RWPE2 (cell line): ENCODE measurements around the gene CELA1.

Experiments
- ATAC-seq: fragments of 200-7000 bp; cut with Tn5 transposase; 3 replicates; pipeline ENCODE4 v1.9.1; 2021; ENCODE audit warnings: low read depth
- DNase-seq: peaks from one replicate; pipeline ENCODE4 v3.0.0-alpha.2; 2020; ENCODE audit warnings: low spot score
- H3K27ac ChIP-seq: fragments of 450-650 bp; 2 replicates; pipeline ENCODE4 v1.5.1; 2017; ENCODE audit warnings: mild to moderate bottlenecking; ENCODE audit not compliant: poor library complexity, severe bottlenecking
- H3K27me3 ChIP-seq: fragments of 250-450 bp; sonication (Bioruptor Pico); 2 replicates; pipeline ENCODE4 v1.5.1; 2021; ENCODE audit warnings: mild to moderate bottlenecking, moderate library complexity; ENCODE audit not compliant: insufficient read depth, poor library complexity, severe bottlenecking
- H3K36me3 ChIP-seq: fragments of 250-450 bp; sonication (Bioruptor Pico); 2 replicates; pipeline ENCODE4 v1.5.1; 2020; ENCODE audit warnings: low read depth, mild to moderate bottlenecking, moderate library complexity
- H3K4me1 ChIP-seq: fragments of 250-450 bp; sonication (Bioruptor Pico); 2 replicates; pipeline ENCODE4 v1.5.1; 2021; ENCODE audit warnings: mild to moderate bottlenecking, moderate library complexity; ENCODE audit not compliant: insufficient read depth, poor library complexity, severe bottlenecking
- H3K4me3 ChIP-seq: fragments of 250-450 bp; sonication (Bioruptor Pico); 2 replicates; pipeline ENCODE4 v1.5.1; 2021; ENCODE audit warnings: mild to moderate bottlenecking, moderate library complexity; ENCODE audit not compliant: severe bottlenecking
- H3K9me3 ChIP-seq: fragments of 250-450 bp; sonication (Bioruptor Pico); 2 replicates; pipeline ENCODE4 v1.5.1; 2021; ENCODE audit warnings: mild to moderate bottlenecking, moderate library complexity; ENCODE audit not compliant: severe bottlenecking
- TF ChIP-seq, protein P1 (sequence below): fragments of 450-650 bp; IDR thresholded peaks from one replicate; pipeline ENCODE4 v1.5.1; 2017; ENCODE audit warnings: mild to moderate bottlenecking, moderate library complexity; ENCODE audit not compliant: poor library complexity, severe bottlenecking

The CELA1 gene

DNA sequence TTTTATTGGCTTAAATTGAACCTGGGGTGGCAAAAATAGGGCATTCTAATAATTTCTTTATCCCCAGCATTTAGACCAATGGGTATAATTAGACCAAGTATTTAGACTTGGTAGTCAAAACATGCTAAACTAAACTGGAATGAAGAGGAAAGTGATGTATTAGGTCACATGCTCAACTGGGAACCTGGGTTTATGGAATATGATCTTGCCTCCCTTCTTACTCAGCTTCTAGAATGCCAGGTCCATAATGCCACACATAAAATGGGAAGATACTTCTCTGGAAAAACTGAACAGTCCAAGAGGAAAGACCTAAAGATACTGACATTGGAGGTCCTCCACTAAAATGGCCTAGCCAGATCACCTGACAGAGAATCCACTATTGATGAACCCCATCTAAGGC is 16.3 kb downstream of the CELA1 start:
- DNase-seq (no peak), ATAC-seq (no peak)
- H3K4me3 ChIP-seq = no peak overlapping the region
- H3K4me1 ChIP-seq = peaks cover 2% of the 10 kb centered on the region
- no peak overlapping the region for H3K27ac ChIP-seq
- no peaks in the 10 kb centered on the region for H3K9me3 ChIP-seq
- no peaks in the 10 kb centered on the region for H3K36me3 ChIP-seq
- TF ChIP-seq, protein P1, sequence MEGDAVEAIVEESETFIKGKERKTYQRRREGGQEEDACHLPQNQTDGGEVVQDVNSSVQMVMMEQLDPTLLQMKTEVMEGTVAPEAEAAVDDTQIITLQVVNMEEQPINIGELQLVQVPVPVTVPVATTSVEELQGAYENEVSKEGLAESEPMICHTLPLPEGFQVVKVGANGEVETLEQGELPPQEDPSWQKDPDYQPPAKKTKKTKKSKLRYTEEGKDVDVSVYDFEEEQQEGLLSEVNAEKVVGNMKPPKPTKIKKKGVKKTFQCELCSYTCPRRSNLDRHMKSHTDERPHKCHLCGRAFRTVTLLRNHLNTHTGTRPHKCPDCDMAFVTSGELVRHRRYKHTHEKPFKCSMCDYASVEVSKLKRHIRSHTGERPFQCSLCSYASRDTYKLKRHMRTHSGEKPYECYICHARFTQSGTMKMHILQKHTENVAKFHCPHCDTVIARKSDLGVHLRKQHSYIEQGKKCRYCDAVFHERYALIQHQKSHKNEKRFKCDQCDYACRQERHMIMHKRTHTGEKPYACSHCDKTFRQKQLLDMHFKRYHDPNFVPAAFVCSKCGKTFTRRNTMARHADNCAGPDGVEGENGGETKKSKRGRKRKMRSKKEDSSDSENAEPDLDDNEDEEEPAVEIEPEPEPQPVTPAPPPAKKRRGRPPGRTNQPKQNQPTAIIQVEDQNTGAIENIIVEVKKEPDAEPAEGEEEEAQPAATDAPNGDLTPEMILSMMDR = no peak
- no peaks in the 10 kb centered on the region for H3K27me3 ChIP-seq

DNA sequence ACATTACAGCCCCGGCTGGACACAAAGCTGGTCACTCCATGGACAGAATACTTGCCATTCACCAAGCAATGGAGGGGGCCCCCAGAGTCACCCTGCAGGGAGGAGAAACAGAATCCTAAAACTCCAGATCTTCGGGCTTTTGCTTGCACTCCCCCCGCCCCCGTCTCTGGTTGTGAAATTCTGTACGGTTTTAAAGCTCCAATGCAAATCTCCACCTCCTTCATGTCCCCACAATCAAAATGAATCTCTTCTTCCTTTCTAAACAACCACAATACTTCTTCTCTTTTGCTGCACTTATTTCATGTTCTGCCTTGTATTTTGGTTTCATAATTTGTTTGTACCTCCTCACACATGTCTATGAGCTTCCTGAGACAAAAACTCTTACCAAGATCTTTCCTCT is 16.7 kb downstream of the CELA1 start:
- Histone ChIP-seq H3K27ac (no peak overlapping the region), H3K36me3 (no peaks in the 10 kb centered on the region), H3K4me1 (peaks cover 2% of the 10 kb centered on the region), H3K27me3 (no peaks in the 10 kb centered on the region), H3K9me3 (no peaks in the 10 kb centered on the region), H3K4me3 (no peak overlapping the region)
- TF ChIP-seq, protein P1 = no peak
- ATAC-seq (no peak), DNase-seq (no peak)

DNA sequence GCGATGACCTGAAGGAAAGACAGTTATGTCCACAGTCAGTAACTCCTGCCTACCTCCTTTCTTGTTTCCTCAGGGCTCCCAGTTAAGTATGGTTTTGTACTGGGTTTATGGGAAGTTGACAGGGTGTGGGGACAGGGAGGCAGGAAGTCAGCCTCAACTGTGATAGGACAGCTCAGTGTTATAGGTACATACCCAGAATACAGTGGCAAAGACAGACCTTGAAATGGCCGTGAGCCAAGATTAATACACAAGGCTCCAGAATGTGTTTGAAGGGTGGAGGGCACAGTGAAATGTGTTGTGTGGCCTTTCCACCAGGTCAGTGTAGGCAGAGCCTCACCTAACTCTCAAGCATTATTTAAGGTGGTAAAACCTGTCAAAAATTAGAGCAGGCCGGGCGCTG is 17.9 kb downstream of the CELA1 start:
- Histone ChIP-seq H3K27me3 (no peaks in the 10 kb centered on the region), H3K4me1 (peaks cover 2% of the 10 kb centered on the region), H3K4me3 (no peak overlapping the region), H3K27ac (no peak overlapping the region), H3K9me3 (no peaks in the 10 kb centered on the region), H3K36me3 (no peaks in the 10 kb centered on the region)
- no peak for DNase-seq
- no peak for ATAC-seq
- TF ChIP-seq, protein P1 = no peak

DNA sequence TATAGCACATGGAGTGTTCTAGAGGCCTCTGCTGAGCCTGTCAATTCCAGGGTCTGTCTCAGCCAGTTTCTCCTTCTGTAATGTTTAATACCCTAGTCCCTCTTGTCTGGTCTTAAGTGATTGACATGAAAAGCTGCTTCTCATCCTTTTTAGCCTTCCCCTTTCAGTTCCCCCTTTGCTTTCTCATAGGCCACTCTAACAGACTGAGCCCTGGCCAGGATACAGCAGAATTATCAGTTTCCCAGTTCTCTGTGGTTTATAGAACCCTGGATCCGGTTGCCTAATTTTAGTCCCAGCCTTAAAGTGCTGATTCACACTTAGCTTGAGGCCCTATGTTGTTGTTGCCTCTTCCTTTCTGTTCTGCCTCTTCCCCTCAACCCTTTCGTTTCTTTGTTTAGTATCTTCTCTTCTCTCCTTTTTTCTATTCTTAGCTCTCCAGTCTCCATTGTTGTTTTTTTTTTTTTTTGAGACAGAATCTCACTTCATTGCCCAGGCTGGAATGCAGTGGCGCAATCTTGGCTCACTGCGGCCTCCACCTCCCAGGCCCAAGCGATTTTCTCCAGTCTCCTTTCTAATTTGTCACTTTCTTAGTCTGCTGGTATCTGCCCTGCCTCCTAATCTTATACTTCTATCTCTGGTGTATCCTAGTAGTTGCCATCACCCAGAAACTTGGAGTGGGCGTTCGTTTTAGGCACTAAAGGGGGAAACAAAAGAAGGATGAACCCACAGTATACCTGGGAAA is 19.6 kb downstream of the CELA1 start:
- Histone ChIP-seq H3K27ac (peak overlapping the region; percentile 17), H3K4me3 (no peak overlapping the region), H3K36me3 (no peaks in the 10 kb centered on the region), H3K4me1 (peaks cover 2% of the 10 kb centered on the region), H3K9me3 (no peaks in the 10 kb centered on the region), H3K27me3 (no peaks in the 10 kb centered on the region)
- DNase-seq (no peak), ATAC-seq (peak; percentile 46; the same call in 1 of the 3 replicates)
- TF ChIP-seq, protein P1 = no peak

DNA sequence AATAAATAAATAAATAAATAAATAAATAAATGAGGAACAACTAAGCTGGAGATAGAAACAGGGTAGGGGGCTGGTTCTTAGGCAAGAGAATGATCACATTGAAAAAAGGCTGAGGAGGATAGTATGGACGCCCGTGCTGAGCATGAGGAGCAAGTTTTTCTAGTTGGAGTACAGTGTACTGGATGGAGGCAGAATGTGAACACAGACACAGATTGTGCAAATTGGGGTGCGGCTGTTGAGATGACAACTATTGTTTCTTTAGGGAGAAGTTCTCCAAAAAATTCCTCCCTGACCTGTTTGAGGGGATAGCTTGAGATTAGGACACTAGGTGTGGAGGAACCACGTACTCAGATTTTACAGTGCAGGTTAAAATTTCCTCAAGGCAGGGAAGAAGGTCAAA is 21.5 kb downstream of the CELA1 start:
- Histone ChIP-seq H3K27me3 (no peaks in the 10 kb centered on the region), H3K27ac (no peak overlapping the region), H3K36me3 (no peaks in the 10 kb centered on the region), H3K9me3 (no peaks in the 10 kb centered on the region), H3K4me1 (peaks cover 2% of the 10 kb centered on the region), H3K4me3 (no peak overlapping the region)
- DNase-seq (no peak), ATAC-seq (no peak)
- TF ChIP-seq, protein P1 = no peak
